ENCODE data around the gene RAB37.

RAB37 gene

DNA sequence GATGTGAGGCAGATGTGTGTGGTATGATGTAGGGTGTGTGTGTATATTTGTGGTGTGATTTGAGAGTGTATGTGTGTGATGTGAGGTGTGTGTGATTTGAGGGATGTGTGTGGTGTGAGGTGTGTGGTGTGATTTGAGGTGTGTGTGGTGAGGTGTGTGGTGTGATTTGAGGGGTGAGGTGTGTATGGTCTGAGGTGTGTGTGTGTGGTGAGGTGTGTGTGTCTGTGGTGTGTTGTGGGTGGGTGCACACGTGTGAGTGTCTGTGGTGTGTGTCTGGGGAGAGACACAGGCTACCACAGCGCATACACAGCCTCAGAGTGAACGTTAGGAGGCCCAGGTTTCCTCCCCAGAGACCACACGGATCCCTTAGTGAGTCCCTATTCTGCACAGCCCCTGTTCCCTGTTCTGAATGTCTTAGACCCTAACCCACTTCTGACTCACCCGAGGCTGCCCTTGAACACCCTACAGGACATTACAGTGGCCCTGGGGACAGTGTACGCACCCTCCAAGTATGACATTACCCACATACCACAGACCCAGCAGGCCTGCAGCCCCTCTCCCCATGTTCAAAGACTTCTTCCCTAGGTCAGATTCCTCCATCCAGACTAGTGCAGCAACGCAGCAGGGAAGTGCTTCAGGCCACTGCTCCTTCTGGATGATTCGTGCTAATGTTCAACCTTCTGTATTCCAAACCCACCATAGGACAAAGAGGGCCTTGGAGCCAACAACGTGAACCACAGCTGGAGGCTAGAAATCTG lies 3.5 kb upstream of the RAB37 start:
- no peak for DNase-seq
- TF ChIP-seq POLR2A (IDR thresholded peaks at IDR 0.05; ENCODE audit: low read length), result no peak
- no peak for TF ChIP-seq GATA1 (IDR thresholded peaks at IDR 0.05; ENCODE audit: low read depth, low read length)

DNA sequence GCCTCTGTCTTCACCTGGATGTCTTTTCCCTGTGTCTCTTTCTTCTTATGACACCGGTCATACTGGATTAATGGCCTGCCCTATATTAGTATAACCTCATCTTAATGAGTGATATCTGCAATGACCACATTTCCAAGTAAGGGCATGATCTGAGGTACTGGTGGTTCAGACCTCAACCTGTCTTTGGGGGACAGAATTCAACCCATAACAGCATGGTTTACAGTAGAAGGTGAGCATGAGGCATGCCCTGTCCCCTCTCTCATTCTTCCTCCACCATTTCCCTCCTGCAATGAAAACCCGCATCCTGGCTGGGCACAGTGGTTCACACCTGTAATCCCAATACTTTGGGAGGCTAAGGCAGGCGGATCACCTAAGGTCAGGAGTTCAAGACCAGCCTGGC lies 2.8 kb upstream of the RAB37 start:
- no peak for TF ChIP-seq GATA1 (IDR thresholded peaks at IDR 0.05; ENCODE audit: low read depth, low read length)
- TF ChIP-seq POLR2A (IDR thresholded peaks at IDR 0.05; ENCODE audit: low read length), result no peak
- no peak for DNase-seq

DNA sequence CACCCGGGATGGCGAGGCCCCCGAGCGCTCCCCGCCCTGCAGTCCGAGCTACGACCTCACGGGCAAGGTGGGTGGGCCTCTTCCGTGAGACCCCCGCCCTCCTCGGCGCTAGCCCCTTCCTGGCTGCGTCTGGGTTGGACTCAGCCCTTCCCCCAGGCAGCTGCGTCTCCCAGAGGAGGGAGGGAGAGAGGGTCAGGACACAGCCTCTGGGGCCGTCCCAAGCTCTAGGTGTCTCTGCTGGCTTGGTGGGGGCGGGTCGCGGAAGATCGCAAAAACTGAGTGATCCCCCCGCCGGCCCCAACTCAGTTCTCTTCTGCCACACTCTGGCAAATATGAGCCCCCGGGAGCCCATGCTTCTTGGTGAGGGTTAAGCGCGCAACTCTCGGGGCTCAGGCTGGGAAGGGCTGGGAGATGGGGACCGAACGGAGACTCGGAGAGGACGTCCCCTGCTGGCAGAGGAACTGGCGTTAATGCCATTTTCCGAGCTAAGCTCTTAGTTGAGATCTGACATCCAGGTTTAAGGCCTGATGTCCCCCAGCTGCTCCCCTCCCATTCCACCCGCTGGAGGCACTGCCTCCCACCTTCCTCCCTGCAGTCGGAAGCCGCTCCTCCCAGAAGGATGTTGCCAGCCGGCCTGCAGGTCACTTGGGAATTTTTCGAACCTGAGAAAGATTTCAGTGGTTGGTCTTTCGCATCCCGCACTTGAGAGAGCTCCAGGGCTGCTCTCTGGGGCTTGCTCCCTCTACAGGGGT lies 419 bp downstream of the RAB37 start:
- TF ChIP-seq POLR2A (IDR thresholded peaks at IDR 0.05; ENCODE audit: low read length) (no peak), GATA1 (IDR thresholded peaks at IDR 0.05; ENCODE audit: low read depth, low read length) (no peak)
- DNase-seq, result peak; percentile 45 to 46

DNA sequence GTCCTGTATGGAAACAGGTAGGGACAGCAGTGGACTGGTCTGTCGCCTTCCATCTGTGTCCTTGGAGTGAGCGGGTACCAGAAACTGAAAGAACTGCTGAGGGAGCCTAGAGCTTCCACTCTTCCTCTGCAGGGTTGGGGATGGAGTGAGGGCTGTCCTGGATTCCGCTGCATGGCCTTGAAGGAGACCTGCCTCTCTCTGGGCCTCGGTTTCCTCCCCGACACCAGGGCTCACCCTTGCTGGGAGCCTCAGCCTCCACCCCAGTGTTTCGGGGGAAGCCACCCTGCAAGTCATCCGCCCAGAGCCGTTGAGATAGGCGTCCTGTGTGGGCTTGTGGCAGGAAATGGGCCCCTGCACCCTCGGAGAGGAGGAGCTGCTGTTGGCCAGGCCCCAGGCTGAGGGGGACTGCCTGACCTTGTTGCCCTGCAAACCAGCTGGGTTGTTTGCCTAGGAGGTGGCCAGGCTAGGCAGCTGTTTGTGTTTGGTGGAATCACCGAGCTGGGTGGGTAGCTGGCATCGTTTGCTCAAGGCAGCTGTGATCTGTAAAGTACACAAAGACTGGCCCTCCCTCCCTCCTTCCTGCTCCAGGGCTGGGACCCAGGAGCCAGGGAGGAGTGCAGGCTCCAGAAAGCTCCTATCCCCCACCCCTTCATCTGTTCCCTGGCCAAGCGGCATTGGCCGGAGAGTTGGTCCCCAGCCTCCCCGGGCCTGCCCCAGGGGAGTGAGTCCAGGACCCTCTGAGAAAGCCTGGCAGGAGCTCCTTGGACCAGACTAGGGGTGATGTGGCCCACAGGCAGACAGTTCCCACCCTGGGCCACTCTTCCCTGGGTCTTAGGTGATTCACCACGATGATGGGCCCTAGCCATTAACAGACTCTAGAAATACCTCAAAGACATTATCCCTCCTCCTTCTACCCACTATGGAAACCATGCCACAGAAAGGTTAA lies 1.3 kb downstream of the RAB37 start:
- DNase-seq, result peak; percentile 55 to 59
- TF ChIP-seq POLR2A (IDR thresholded peaks at IDR 0.05; ENCODE audit: low read length) (peak; percentile 52), GATA1 (IDR thresholded peaks at IDR 0.05; ENCODE audit: low read depth, low read length) (no peak)

DNA sequence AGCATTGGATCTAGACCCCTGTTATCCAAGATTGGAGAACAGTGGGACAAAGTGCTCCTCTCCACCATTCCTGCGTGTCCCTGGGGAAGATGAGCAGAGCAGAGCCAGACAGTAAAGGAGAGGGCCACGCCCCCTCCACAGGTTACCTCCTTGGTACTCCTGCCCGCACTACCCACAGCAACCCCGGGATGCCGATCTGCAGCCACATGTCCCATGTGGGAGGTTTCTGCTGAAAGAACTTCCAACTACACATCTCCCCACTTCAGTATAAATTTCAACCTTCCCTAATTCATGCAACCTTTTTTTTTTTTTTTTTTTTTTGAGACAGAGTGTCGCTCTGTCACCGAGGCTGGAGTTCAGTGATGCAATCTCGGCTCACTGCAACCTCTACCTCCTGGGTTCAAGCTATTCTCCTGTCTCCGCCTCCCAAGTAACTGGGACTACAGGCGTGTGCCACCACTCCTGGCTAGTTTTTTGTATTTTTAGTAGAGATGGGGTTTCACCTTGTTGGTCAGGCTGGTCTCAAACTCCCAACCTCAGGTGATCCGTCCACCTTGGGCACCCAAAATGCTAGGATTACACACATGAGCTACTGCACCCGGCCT lies 2.3 kb downstream of the RAB37 start:
- TF ChIP-seq POLR2A (IDR thresholded peaks at IDR 0.05; ENCODE audit: low read length) (no peak), GATA1 (IDR thresholded peaks at IDR 0.05; ENCODE audit: low read depth, low read length) (no peak)
- DNase-seq, result no peak

DNA sequence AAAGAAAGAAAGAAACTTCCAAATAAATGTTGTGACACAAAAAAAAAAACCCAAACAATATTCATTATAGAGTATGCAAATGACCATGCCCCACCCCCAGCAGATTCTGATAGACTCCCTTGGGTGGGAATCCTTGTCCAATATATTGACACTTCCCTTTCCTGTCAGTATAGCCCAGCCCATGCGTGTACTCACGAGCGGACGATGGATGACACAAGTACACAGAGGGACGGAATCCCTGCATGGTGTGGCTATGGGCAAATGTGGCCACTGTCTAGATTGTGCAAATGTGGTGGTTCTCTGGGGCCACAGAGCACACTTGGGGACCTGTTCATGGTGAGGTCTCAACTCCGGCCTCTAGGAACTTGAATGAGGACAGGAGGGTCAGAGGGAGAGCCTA lies 3.1 kb downstream of the RAB37 start:
- DNase-seq, result no peak
- no peak for TF ChIP-seq GATA1 (IDR thresholded peaks at IDR 0.05; ENCODE audit: low read depth, low read length)
- no peak for TF ChIP-seq POLR2A (IDR thresholded peaks at IDR 0.05; ENCODE audit: low read length)

DNA sequence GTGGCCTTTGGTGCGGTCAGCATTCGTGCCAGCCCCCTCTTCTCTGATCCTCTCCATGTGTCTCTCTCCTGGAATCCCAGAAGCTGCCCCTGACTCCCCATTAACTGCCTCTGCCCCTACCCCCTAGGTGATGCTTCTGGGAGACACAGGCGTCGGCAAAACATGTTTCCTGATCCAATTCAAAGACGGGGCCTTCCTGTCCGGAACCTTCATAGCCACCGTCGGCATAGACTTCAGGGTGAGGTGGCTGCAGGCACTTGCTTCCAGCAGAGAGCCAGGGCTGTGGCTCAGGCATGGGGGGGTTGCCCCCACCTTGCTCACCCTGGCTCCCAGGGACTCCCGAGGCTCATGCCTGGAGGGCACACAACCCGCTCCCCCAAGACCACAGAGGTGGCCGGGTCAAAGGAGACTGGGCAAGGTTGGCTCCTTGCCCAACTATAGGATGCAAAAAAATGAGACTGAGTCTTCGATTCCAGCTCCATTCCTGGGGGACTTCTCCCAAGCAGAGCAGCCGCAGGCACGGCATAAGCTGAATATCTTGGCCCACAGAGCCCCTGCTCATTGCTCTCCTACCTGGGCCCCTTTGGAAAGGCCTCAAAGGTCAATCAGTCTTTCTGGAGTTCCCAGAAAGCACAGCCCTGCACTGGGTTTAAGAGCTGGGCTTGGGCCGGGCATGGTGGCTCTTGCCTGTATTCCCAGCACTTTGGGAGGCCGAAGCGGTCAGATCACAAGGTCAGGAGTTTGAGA lies 3.8 kb downstream of the RAB37 start:
- DNase-seq, result no peak
- TF ChIP-seq GATA1 (IDR thresholded peaks at IDR 0.05; ENCODE audit: low read depth, low read length), result no peak
- no peak for TF ChIP-seq POLR2A (IDR thresholded peaks at IDR 0.05; ENCODE audit: low read length)

DNA sequence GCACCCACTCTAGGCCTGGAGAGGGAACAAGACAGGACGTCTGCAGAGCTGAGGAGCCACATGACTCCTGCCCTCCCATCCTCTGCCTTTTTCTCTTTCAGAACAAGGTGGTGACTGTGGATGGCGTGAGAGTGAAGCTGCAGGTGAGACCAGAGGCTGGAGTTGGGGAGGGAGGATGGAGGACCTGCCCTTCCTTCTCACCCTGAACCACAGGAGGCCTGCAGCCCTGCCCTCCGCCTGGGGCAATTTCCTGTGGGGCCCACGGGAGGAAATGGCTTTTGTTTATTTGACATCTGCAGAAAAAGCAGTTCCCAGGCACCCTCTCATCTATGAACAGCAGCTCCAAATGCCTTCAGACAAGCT lies 5.1 kb downstream of the RAB37 start:
- TF ChIP-seq GATA1 (IDR thresholded peaks at IDR 0.05; ENCODE audit: low read depth, low read length), result no peak
- no peak for TF ChIP-seq POLR2A (IDR thresholded peaks at IDR 0.05; ENCODE audit: low read length)
- DNase-seq, result no peak

DNA sequence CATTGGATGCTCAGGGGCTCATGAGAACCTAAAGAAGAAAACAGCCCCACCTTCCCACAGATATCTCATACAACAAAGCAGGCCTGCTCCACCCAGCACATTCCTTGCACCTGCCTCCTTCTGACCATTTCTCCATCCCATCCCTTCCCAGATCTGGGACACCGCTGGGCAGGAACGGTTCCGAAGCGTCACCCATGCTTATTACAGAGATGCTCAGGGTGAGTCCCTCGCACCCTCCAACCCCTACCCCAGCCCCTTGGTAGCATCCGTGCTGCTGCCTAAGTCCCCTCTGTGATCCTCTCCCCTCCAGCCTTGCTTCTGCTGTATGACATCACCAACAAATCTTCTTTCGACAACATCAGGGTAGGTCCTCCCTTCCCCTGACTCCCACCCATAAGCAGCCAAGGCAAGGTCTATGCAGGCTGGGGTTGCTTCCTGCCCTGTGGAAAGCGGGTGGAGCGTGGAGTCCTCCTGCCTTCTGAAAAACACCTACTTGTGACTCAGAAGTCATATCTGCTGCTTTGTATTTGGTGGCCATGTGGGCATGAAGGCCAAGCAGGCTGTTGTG lies 6.0 kb downstream of the RAB37 start:
- DNase-seq, result no peak
- TF ChIP-seq POLR2A (IDR thresholded peaks at IDR 0.05; ENCODE audit: low read length), result no peak
- no peak for TF ChIP-seq GATA1 (IDR thresholded peaks at IDR 0.05; ENCODE audit: low read depth, low read length)

DNA sequence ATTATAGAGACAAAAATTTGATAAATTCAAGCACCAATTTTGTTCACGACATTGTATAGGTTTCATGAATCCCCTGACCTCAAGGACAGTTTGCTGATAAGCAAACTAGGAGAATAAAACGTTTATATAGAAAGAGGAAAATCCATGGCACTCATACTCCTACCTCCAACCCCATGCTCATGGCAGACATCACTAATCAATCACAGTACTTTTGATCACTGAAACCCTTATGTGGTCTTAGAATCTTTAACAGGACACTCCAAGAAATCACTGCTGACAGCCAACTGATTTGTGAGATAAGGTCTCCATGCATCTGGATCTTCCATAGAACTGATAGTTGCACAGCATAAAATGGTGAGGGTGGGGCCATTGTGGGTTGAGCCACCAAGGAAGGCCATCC lies 6.7 kb downstream of the RAB37 start:
- TF ChIP-seq GATA1 (IDR thresholded peaks at IDR 0.05; ENCODE audit: low read depth, low read length) (no peak), POLR2A (IDR thresholded peaks at IDR 0.05; ENCODE audit: low read length) (no peak)
- DNase-seq, result no peak

DNA sequence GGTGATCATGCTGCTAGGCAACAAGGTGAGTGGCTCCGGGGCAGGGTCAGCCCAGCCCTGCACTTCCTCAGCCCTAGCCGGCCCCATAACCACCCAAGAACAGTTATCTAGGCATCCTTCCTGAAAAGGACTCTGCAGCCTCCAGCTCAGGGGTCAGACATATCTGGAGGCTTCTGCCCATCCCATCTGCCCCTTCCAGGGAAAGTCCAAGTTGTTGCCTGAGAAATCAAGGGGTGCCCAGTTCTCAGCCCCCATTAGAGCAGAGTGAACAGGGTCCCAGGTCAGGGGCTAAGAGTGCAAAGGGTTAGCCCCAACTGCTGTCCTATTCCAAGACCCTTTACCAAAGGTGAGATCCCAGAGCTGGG lies 7.3 kb downstream of the RAB37 start:
- no peak for DNase-seq
- no peak for TF ChIP-seq POLR2A (IDR thresholded peaks at IDR 0.05; ENCODE audit: low read length)
- TF ChIP-seq GATA1 (IDR thresholded peaks at IDR 0.05; ENCODE audit: low read depth, low read length), result no peak

DNA sequence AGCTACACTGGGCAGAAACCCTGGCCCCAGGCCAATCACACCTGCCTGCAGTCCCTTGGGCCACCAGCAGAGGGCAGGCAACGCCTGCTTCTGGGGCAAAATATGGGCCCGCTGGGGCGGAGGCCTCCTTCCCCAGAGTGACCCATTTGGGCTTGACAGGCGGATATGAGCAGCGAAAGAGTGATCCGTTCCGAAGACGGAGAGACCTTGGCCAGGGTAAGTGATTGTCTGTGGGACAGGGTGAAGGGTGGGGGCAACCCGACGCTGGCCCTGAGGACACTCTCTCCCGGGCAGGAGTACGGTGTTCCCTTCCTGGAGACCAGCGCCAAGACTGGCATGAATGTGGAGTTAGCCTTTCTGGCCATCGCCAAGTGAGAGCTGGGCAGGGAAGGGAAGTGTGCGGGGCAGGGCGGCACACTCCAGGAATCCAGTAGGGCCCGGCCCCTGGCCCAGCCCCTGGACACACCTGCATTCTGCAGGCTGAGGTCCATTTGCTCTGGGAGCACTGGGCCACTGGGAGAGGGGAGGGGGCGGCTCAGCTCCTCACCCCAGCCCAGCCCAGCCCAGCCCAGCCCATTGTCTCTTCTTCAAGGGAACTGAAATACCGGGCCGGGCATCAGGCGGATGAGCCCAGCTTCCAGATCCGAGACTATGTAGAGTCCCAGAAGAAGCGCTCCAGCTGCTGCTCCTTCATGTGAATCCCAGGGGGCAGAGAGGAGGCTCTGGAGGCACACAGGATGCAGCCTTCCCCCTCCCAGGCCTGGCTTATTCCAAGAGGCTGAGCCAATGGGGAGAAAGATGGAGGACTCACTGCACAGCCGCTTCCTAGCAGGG lies 7.9 kb downstream of the RAB37 start:
- TF ChIP-seq GATA1 (IDR thresholded peaks at IDR 0.05; ENCODE audit: low read depth, low read length), result no peak
- no peak for TF ChIP-seq POLR2A (IDR thresholded peaks at IDR 0.05; ENCODE audit: low read length)

More for the DNA sequence above, 7.9 kb downstream of the RAB37 start:
- DNase-seq, result peak; percentile 76 to 90

Measured in erythroblast (primary cell).